NT2/D1 (cell line): ENCODE measurements around the gene CATSPERZ.
A peak's percentile ranks its signal among the peaks of the same experiment; 100 is the strongest.

Experiments
- DNase-seq: peaks from one replicate; pipeline ENCODE4 v3.0.0-alpha.2; 2011; ENCODE audit warnings: low read depth, low spot score
- H3K27me3 ChIP-seq: 2 replicates; pipeline ENCODE4 v1.6.0; 2011; ENCODE audit warnings: mild to moderate bottlenecking; ENCODE audit not compliant: insufficient read length, insufficient read depth
- H3K36me3 ChIP-seq: 2 replicates; pipeline ENCODE4 v1.6.1; 2011; ENCODE audit warnings: mild to moderate bottlenecking, low read length, mixed read lengths; ENCODE audit not compliant: insufficient read depth, insufficient read length
- H3K4me1 ChIP-seq: 2 replicates; pipeline ENCODE4 v1.5.1; 2011; ENCODE audit not compliant: insufficient read depth, insufficient read length
- H3K4me3 ChIP-seq: 2 replicates; pipeline ENCODE4 v1.5.1; 2011; ENCODE audit warnings: low read depth; ENCODE audit not compliant: insufficient read length
- H3K9ac ChIP-seq: 2 replicates; pipeline ENCODE4 v1.6.0; 2011; ENCODE audit warnings: low read depth; ENCODE audit not compliant: insufficient read length
- H3K9me3 ChIP-seq: 2 replicates; pipeline ENCODE4 v1.5.1; 2011; ENCODE audit warnings: mild to moderate bottlenecking, low read length; ENCODE audit not compliant: insufficient read depth
- SUZ12 ChIP-seq: IDR thresholded peaks from 2 replicates; pipeline ENCODE4 v1.6.1; 2011; ENCODE audit not compliant: insufficient read length, insufficient read depth; ENCODE audit errors: extremely low read depth
- YY1 ChIP-seq: IDR thresholded peaks from 2 replicates; pipeline ENCODE4 v1.6.1; 2011; ENCODE audit not compliant: insufficient read length, insufficient read depth
- ZNF274 ChIP-seq: IDR thresholded peaks from 2 replicates; pipeline ENCODE4 v1.6.1; 2011; ENCODE audit warnings: mild to moderate bottlenecking, low read depth, low read length

CATSPERZ gene

DNA sequence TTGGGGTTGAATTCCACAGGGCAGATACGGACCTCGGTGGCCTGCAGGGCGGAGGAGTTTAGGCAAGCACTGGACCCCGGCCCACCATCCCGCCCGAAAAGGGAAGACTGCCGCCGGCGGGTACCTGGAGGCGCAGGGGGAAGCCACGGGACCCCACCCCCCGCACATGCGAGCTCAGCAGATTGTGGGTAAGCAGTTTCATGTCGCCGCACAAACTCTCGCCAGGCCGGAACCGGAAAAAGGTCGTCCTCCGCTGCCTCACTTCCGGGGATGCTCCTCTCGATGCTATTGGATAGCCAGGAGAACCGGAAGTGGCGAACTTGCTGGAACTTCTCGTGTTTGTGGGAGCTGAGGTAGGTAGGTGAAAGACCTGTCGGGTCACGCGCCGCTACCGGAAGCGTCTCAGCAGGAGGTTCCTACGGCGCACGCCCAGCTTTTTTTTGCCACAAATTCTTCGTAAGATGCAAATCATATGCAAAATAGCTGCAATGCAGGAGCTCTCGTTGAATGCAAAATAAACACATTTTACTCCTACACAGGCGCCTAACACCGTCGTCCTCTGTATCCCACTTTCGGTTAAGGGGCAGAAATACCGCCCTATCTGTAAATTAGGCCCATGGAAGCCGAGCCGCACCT is 17.3 kb downstream of the CATSPERZ start, which contains the start of gene TRMT112:
Gene TRMT112 (minus strand): TSS at position 235 of the 636 bp plus-strand sequence. CDS start 33 bp downstream, at position 202.
- Histone ChIP-seq H3K9ac (peak within 1 kb of the TSS; percentile 96), H3K4me3 (peak within 1 kb of the TSS; percentile 94), H3K36me3 (peaks cover 73% of the 10 kb centered on the region), H3K9me3 (no peaks in the 10 kb centered on the region), H3K4me1 (peaks cover 20% of the 10 kb centered on the region), H3K27me3 (no peaks in the 10 kb centered on the region)
- DNase-seq = peak; percentile 96
- TF ChIP-seq SUZ12 = no peak
- no peak for TF ChIP-seq ZNF274
- no peak for TF ChIP-seq YY1

DNA sequence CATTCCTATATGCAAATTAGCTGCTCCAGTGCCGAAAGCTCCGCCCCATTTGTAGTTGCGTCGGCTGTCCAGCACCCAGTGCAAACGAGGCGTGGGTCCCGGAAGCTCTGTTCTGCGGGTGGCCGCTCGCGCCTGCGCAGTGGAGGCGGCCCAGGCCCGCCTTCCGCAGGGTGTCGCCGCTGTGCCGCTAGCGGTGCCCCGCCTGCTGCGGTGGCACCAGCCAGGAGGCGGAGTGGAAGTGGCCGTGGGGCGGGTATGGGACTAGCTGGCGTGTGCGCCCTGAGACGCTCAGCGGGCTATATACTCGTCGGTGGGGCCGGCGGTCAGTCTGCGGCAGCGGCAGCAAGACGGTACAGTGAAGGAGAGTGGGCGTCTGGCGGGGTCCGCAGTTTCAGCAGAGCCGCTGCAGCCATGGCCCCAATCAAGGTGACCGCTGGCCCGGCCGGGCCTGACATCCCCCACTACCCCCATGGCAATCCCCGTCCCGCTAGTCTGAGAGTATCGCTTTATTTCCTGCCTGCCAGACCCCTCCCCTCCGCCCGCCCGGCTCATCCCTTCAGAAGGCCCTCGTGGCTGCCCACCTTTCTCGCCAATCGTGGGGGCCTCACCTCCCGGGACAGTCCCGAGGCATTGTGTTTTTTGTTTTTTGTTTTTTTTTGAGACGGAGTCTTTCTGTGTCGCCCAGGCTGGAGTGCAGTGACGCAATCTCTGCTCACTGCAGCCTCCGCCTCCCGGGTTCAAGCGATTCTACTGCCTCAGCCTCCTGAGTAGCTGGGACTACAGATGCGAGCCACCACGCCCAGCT is 18.0 kb downstream of the CATSPERZ start, which contains the start of gene PRDX5:
Gene PRDX5 (plus strand): TSS at position 161 of the 805 bp plus-strand sequence. CDS start 95 bp downstream, at position 256.
- Histone ChIP-seq H3K36me3 (peaks cover 73% of the 10 kb centered on the region), H3K4me1 (peaks cover 27% of the 10 kb centered on the region), H3K27me3 (no peaks in the 10 kb centered on the region), H3K9me3 (no peaks in the 10 kb centered on the region), H3K4me3 (peak within 1 kb of the TSS; percentile 94), H3K9ac (peak within 1 kb of the TSS; percentile 96)
- TF ChIP-seq SUZ12 = no peak
- no peak for TF ChIP-seq ZNF274
- no peak for TF ChIP-seq YY1
- DNase-seq = peak; percentile 90

GRCh38 chr11:64318766-64319761 is 18.9 kb downstream of the CATSPERZ start:
- H3K36me3 ChIP-seq = peaks cover 71% of the 10 kb centered on the region

DNA sequence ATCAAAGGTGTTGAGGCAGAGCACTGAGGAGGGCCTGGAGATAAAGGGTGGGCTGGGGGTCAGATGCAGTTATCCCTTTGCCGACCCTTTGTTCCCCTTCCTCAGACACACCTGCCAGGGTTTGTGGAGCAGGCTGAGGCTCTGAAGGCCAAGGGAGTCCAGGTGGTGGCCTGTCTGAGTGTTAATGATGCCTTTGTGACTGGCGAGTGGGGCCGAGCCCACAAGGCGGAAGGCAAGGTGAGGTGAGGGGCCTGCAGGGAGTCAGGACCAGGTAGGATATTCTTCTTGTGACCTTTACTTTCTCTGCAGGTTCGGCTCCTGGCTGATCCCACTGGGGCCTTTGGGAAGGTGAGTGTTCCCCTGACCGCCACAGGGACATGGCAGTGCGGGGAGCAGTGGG is 20.4 kb downstream of the CATSPERZ start:
- Histone ChIP-seq H3K9ac (peak overlapping the region; percentile 44), H3K27me3 (no peaks in the 10 kb centered on the region), H3K9me3 (no peaks in the 10 kb centered on the region), H3K4me3 (no peak overlapping the region), H3K4me1 (peaks cover 41% of the 10 kb centered on the region), H3K36me3 (peaks cover 56% of the 10 kb centered on the region)
- DNase-seq = no peak
- no peak for TF ChIP-seq ZNF274
- TF ChIP-seq YY1 = no peak
- no peak for TF ChIP-seq SUZ12

More at GRCh38 chr11:64318766-64319761, 18.9 kb downstream of the CATSPERZ start:
- Histone ChIP-seq H3K9ac (peak overlapping the region; percentile 77), H3K9me3 (no peaks in the 10 kb centered on the region), H3K27me3 (no peaks in the 10 kb centered on the region), H3K4me3 (peak overlapping the region; percentile 94), H3K4me1 (peaks cover 35% of the 10 kb centered on the region)
- no peak for DNase-seq
- TF ChIP-seq YY1 (no peak), SUZ12 (no peak), ZNF274 (no peak)

DNA sequence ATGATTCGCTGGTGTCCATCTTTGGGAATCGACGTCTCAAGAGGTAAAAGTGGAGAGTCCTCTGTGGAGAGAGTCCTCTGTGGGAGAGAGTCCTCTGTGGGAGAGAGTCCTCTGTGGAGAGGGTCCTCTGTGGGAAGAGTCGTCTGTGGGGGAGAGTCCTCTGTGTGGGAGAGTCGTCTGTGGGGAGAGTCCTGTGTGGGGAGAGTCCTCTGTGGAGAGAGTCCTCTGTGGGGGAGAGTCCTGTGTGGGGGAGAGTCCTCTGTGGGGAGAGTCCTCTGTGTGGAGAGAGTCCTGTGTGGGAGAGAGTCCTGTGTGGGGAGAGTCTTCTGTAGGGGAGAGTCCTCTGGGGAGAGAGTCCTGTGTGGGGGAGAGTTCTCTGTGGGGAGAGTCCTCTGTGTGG is 20.9 kb downstream of the CATSPERZ start:
- H3K27me3 ChIP-seq = no peaks in the 10 kb centered on the region
- TF ChIP-seq YY1 = no peak
- no peak for TF ChIP-seq ZNF274
- TF ChIP-seq SUZ12 = no peak
- H3K9me3 ChIP-seq = no peaks in the 10 kb centered on the region
- DNase-seq = no peak
- H3K9ac ChIP-seq = peak overlapping the region; percentile 53
- H3K36me3 ChIP-seq = peaks cover 53% of the 10 kb centered on the region
- H3K4me1 ChIP-seq = peaks cover 38% of the 10 kb centered on the region
- H3K4me3 ChIP-seq = no peak overlapping the region

GRCh38 chr11:64321533-64321932 is 21.4 kb downstream of the CATSPERZ start:
- TF ChIP-seq SUZ12 = no peak
- TF ChIP-seq YY1 = no peak
- H3K4me3 ChIP-seq = no peak overlapping the region
- peaks cover 47% of the 10 kb centered on the region for H3K36me3 ChIP-seq
- H3K9ac ChIP-seq = no peak overlapping the region
- no peaks in the 10 kb centered on the region for H3K9me3 ChIP-seq
- no peak for DNase-seq
- H3K4me1 ChIP-seq = peaks cover 34% of the 10 kb centered on the region
- no peaks in the 10 kb centered on the region for H3K27me3 ChIP-seq
